ENCODE data around the gene FCAMR. TPM values are rescaled to one million over a fixed set of nuclear protein-coding genes. Genes with fewer than 3 reads are reported as not detected.

Gene FCAMR
- total and polyA plus RNA-seq, 2 donors (not counting 1 experiment from before 2014, with no cell fraction given): not detected

GRCh38 chr1:206923009-206923960, 47.0 kb downstream of the FCAMR start:
- no peaks in the 10 kb centered on the region for H3K36me3 ChIP-seq (ENCODE audit: control insufficient read depth, insufficient read depth, low read length)
- no peak overlapping the region for H3K27ac ChIP-seq (ENCODE audit: insufficient read depth, low read length)
- H2AFZ ChIP-seq (ENCODE audit: low read length): no peak overlapping the region
- TF ChIP-seq EZH2 (IDR thresholded peaks at IDR 0.05; ENCODE audit: low read length, missing control alignments): no peak
- TF ChIP-seq, protein P1, sequence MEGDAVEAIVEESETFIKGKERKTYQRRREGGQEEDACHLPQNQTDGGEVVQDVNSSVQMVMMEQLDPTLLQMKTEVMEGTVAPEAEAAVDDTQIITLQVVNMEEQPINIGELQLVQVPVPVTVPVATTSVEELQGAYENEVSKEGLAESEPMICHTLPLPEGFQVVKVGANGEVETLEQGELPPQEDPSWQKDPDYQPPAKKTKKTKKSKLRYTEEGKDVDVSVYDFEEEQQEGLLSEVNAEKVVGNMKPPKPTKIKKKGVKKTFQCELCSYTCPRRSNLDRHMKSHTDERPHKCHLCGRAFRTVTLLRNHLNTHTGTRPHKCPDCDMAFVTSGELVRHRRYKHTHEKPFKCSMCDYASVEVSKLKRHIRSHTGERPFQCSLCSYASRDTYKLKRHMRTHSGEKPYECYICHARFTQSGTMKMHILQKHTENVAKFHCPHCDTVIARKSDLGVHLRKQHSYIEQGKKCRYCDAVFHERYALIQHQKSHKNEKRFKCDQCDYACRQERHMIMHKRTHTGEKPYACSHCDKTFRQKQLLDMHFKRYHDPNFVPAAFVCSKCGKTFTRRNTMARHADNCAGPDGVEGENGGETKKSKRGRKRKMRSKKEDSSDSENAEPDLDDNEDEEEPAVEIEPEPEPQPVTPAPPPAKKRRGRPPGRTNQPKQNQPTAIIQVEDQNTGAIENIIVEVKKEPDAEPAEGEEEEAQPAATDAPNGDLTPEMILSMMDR (conservative IDR thresholded peaks at IDR 0.05 in 1 of 2, IDR thresholded peaks at IDR 0.05 in 1 of 2; ENCODE audit: low read depth in 1 of 2, low read length in 2 of 2): no peak
- no peaks in the 10 kb centered on the region for H3K9me3 ChIP-seq (ENCODE audit: control insufficient read depth, insufficient read depth, low read depth, low read length)
- no peak overlapping the region for H3K4me3 ChIP-seq (replicated peaks in 1 of 4; ENCODE audit: control extremely low read depth in 1 of 4, insufficient read depth in 1 of 4, low read depth in 3 of 4, low read length in 4 of 4)
- no peaks in the 10 kb centered on the region for H3K27me3 ChIP-seq (ENCODE audit: control insufficient read depth, insufficient read depth, low read length)
- H4K20me1 ChIP-seq (ENCODE audit: control insufficient read depth, extremely low read depth, insufficient read depth, low read length): no peaks in the 10 kb centered on the region
- H3K4me2 ChIP-seq (ENCODE audit: extremely low read depth, insufficient read depth, low read length): no peak overlapping the region
- H3K9ac ChIP-seq (ENCODE audit: insufficient read depth, low read length): no peak overlapping the region
- DNase-seq (ENCODE audit: low read depth in 2 of 2): no peak
- H3K79me2 ChIP-seq (ENCODE audit: control insufficient read depth, insufficient read depth, low read length): no peaks in the 10 kb centered on the region
- H3K4me1 ChIP-seq (ENCODE audit: control insufficient read depth, extremely low read depth, insufficient read depth, low read length): no peaks in the 10 kb centered on the region

- Histone ChIP-seq H3K9ac (ENCODE audit: insufficient read depth, low read length) (no peak overlapping the region), H3K4me2 (ENCODE audit: extremely low read depth, insufficient read depth, low read length) (no peak overlapping the region), H3K36me3 (ENCODE audit: control insufficient read depth, insufficient read depth, low read length) (no peaks in the 10 kb centered on the region), H3K4me3 (replicated peaks in 1 of 4; ENCODE audit: control extremely low read depth in 1 of 4, insufficient read depth in 1 of 4, low read depth in 3 of 4, low read length in 4 of 4) (no peak overlapping the region), H2AFZ (ENCODE audit: low read length) (no peak overlapping the region), H3K27ac (ENCODE audit: insufficient read depth, low read length) (no peak overlapping the region), H3K79me2 (ENCODE audit: control insufficient read depth, insufficient read depth, low read length) (no peaks in the 10 kb centered on the region), H3K9me3 (ENCODE audit: control insufficient read depth, insufficient read depth, low read depth, low read length) (no peaks in the 10 kb centered on the region), H4K20me1 (ENCODE audit: control insufficient read depth, extremely low read depth, insufficient read depth, low read length) (no peaks in the 10 kb centered on the region), H3K4me1 (ENCODE audit: control insufficient read depth, extremely low read depth, insufficient read depth, low read length) (no peaks in the 10 kb centered on the region), H3K27me3 (ENCODE audit: control insufficient read depth, insufficient read depth, low read length) (no peaks in the 10 kb centered on the region)
- DNase-seq (ENCODE audit: low read depth in 2 of 2): no peak
- TF ChIP-seq, protein P1 (conservative IDR thresholded peaks at IDR 0.05 in 1 of 2, IDR thresholded peaks at IDR 0.05 in 1 of 2; ENCODE audit: low read depth in 1 of 2, low read length in 2 of 2): no peak
- no peak for TF ChIP-seq EZH2 (IDR thresholded peaks at IDR 0.05; ENCODE audit: low read length, missing control alignments)
Observed at GRCh38 chr1:206922524-206922923, 47.7 kb downstream of the FCAMR start.

DNA sequence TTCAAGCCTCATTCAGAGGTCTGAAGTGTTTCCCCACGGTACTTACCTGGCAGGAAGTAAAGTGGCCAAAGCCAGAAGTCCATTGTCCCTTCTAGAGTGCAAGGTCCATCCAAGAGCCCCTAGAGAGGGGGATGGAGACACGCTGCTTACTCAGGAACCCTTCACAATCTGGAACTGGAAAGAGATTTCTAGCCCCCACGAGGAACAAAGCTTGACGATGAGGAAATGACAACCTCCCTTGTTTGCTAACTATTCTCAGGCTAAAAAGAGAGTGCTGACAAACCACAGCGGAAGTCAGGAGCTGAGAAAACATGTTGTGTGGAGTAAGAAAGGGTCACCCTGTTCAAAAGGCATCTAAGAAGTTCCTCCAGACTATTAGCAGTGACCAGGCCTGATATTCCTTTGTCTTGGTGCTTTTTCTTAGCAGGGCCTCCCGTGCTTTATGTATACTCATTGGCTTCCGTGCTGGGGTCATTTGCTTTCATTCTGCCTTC, 48.4 kb downstream of the FCAMR start, which contains the start of gene FCMR:
FCMR (minus strand) TSS at position 170 of the 494 bp plus-strand sequence; CDS start at position 83, 87 bp downstream.
- Histone ChIP-seq H3K36me3 (ENCODE audit: control insufficient read depth, insufficient read depth, low read length) (no peaks in the 10 kb centered on the region), H2AFZ (ENCODE audit: low read length) (no peak within 1 kb of the TSS), H3K4me3 (replicated peaks in 1 of 4; ENCODE audit: control extremely low read depth in 1 of 4, insufficient read depth in 1 of 4, low read depth in 3 of 4, low read length in 4 of 4) (no peak within 1 kb of the TSS)

More for the DNA sequence above, 48.4 kb downstream of the FCAMR start, which contains the start of gene FCMR:
- Histone ChIP-seq H3K27ac (ENCODE audit: insufficient read depth, low read length) (no peak within 1 kb of the TSS), H3K9ac (ENCODE audit: insufficient read depth, low read length) (no peak within 1 kb of the TSS), H3K9me3 (ENCODE audit: control insufficient read depth, insufficient read depth, low read depth, low read length) (no peaks in the 10 kb centered on the region), H3K4me2 (ENCODE audit: extremely low read depth, insufficient read depth, low read length) (no peak within 1 kb of the TSS), H3K79me2 (ENCODE audit: control insufficient read depth, insufficient read depth, low read length) (no peaks in the 10 kb centered on the region), H3K27me3 (ENCODE audit: control insufficient read depth, insufficient read depth, low read length) (no peaks in the 10 kb centered on the region), H4K20me1 (ENCODE audit: control insufficient read depth, extremely low read depth, insufficient read depth, low read length) (no peaks in the 10 kb centered on the region), H3K4me1 (ENCODE audit: control insufficient read depth, extremely low read depth, insufficient read depth, low read length) (no peaks in the 10 kb centered on the region)
- TF ChIP-seq, protein P1 (conservative IDR thresholded peaks at IDR 0.05 in 1 of 2, IDR thresholded peaks at IDR 0.05 in 1 of 2; ENCODE audit: low read depth in 1 of 2, low read length in 2 of 2): no peak
- no peak for TF ChIP-seq EZH2 (IDR thresholded peaks at IDR 0.05; ENCODE audit: low read length, missing control alignments)
- no peak for DNase-seq (ENCODE audit: low read depth in 2 of 2)
